Type B pancreatic cell (in vitro differentiated cells): ENCODE measurements around the gene KCNN3. TPM values are rescaled to one million over a fixed set of nuclear protein-coding genes. Genes with fewer than 3 reads are reported as not detected.

ENCODE experiments used
- DNase-seq: peaks from one replicate; pipeline ENCODE4 v3.0.0; 2021; ENCODE audit warnings: mixed read lengths; ENCODE audit not compliant: unreplicated experiment; ENCODE audit errors: extremely low spot score
- H3K27ac Mint-ChIP-seq: 2 replicates; pipeline ENCODE4 v1.8.0; 2021; ENCODE audit warnings: mild to moderate bottlenecking, mixed read lengths
- H3K27me3 Mint-ChIP-seq: 2 replicates; pipeline ENCODE4 v1.8.0; 2021; ENCODE audit warnings: mixed read lengths
- H3K36me3 Mint-ChIP-seq: 2 replicates; pipeline ENCODE4 v1.8.0; 2021; ENCODE audit warnings: mixed read lengths
- H3K4me1 Mint-ChIP-seq: one replicate; pipeline ENCODE4 v1.8.0; 2021; ENCODE audit warnings: mixed read lengths; ENCODE audit not compliant: unreplicated experiment
- H3K4me3 Mint-ChIP-seq: 2 replicates; pipeline ENCODE4 v1.8.0; 2021; ENCODE audit warnings: mild to moderate bottlenecking, mixed read lengths
- H3K9me3 Mint-ChIP-seq: 2 replicates; pipeline ENCODE4 v1.8.0; 2021; ENCODE audit warnings: mixed read lengths
- total RNA-seq: library from RNA; stranded (reverse); gene quantifications from 2 replicates; pipeline ENCODE4 v1.2.1, GENCODE V29; 2021; ENCODE audit warnings: low replicate concordance
- TF ChIP-seq, protein P1 (sequence below): fragments of 200-600 bp; sonication (generic); conservative IDR thresholded peaks from 2 replicates; pipeline ENCODE4 v1.5.0; 2021; ENCODE audit warnings: antibody characterized with exemption, mild to moderate bottlenecking

The KCNN3 gene
- total RNA-seq, 1 donor from 2014 or later: 3.8 TPM

DNA sequence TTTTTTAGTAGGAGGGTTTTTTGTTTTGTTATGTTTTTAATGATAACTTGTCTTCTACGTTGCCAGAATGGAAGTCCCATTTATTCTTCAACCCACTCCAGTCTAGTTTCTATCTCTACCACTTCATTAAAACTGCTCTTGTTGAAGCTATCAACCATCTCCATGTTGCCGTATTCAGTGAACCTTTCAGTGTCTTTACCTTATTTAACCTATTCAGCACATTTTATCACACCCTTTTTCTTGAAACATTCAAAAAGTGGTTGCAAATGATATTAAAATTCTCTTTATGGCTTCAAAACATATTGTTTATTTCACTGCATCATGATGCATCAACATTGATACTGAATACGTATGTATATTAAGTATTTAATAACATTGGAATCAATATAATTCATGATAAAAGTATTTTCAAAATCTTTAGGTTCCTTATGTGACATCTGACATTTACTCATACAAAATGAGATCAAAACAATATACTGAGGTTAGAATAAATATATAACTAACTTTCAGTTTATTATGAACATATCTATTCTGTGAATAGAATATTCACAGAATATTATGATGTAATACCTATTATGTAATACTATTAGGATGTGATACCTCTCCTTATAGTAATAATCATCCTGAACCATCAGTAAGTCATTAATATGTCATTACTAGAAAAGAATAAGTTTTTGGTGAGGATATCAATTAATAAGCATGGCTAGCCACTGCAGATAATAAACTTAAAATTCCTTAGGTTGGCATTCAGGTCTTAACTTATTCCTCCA, 210.1 kb downstream of the KCNN3 start:
- Mint-ChIP-seq H3K27ac (no peak overlapping the region), H3K36me3 (no peaks in the 10 kb centered on the region), H3K9me3 (no peaks in the 10 kb centered on the region), H3K4me3 (no peak overlapping the region), H3K27me3 (peaks cover 35% of the 10 kb centered on the region), H3K4me1 (no peaks in the 10 kb centered on the region)
- TF ChIP-seq, protein P1, sequence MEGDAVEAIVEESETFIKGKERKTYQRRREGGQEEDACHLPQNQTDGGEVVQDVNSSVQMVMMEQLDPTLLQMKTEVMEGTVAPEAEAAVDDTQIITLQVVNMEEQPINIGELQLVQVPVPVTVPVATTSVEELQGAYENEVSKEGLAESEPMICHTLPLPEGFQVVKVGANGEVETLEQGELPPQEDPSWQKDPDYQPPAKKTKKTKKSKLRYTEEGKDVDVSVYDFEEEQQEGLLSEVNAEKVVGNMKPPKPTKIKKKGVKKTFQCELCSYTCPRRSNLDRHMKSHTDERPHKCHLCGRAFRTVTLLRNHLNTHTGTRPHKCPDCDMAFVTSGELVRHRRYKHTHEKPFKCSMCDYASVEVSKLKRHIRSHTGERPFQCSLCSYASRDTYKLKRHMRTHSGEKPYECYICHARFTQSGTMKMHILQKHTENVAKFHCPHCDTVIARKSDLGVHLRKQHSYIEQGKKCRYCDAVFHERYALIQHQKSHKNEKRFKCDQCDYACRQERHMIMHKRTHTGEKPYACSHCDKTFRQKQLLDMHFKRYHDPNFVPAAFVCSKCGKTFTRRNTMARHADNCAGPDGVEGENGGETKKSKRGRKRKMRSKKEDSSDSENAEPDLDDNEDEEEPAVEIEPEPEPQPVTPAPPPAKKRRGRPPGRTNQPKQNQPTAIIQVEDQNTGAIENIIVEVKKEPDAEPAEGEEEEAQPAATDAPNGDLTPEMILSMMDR: no peak
- no peak for DNase-seq

DNA sequence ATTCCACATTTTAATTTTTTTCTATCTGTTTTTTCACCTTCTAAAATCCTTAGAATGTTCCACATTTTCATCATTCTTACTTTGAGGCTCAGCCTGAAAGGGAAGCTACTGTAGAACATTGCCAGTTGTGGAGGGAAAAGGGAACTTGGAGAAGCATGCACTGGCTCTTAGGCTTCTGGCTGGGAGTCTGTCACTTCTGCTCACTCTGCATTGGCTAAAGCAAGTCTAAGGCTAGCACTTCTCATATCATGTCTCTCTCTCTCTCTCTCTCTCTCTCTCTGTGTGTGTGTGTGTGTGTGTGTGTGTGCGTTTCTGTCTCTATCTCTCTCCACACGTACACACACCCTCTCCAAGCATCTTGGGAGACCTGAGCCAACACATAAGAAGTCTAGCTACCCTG, 212.5 kb downstream of the KCNN3 start:
- Mint-ChIP-seq H3K4me3 (no peak overlapping the region), H3K9me3 (no peaks in the 10 kb centered on the region), H3K4me1 (no peaks in the 10 kb centered on the region), H3K27ac (no peak overlapping the region), H3K27me3 (peaks cover 44% of the 10 kb centered on the region), H3K36me3 (no peaks in the 10 kb centered on the region)
- no peak for DNase-seq
- TF ChIP-seq, protein P1: no peak

DNA sequence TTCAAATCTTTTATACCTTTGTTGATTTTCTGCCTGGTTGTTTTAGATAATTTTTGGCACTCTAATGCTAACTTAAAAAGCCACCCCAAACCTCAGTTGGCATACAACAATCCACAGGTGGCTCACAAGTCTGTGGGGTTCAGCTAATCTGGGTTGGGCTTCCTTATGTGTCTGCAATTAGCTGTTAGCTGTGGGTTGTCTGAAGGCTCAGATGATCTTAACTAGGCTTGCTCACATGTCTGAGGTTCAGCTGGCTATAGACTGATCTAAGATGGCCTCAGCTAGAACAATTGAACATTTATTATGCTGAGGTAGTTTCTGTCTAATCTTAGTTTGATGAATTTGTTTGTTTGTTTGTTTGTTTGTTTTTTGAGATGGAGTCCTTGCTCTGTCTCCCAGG, 217.2 kb downstream of the KCNN3 start:
- Mint-ChIP-seq H3K36me3 (no peaks in the 10 kb centered on the region), H3K4me1 (no peaks in the 10 kb centered on the region), H3K9me3 (no peaks in the 10 kb centered on the region), H3K27ac (no peak overlapping the region), H3K27me3 (peaks cover 36% of the 10 kb centered on the region), H3K4me3 (no peak overlapping the region)
- TF ChIP-seq, protein P1: no peak
- DNase-seq: no peak

Other genes starting within 250 kb of the KCNN3 start
- 30.3 and 46.2 TPM in 2 replicates for gene PMVK, start 66.4 kb upstream of the KCNN3 start, total RNA-seq
- gene PBXIP1, start 85.8 kb upstream of the KCNN3 start, total RNA-seq: 57.3 and 65.8 TPM in 2 replicates
- 48.1 and 49.0 TPM in 2 replicates for gene PYGO2, start 91.5 kb upstream of the KCNN3 start, total RNA-seq
- 65.3 and 87.8 TPM in 2 replicates for gene SHC1, start 100.5 kb upstream of the KCNN3 start, total RNA-seq
- 58.8 and 119 TPM in 2 replicates for gene CKS1B, start 104.4 kb upstream of the KCNN3 start, total RNA-seq
- gene FLAD1, start 113.1 kb upstream of the KCNN3 start, total RNA-seq: 51.4 and 59.0 TPM in 2 replicates
- 0.52 and 1.1 TPM in 2 replicates for gene LENEP, start 123.3 kb upstream of the KCNN3 start, total RNA-seq
- gene ZBTB7B, start 132.5 kb upstream of the KCNN3 start, total RNA-seq: 38.1 and 75.9 TPM in 2 replicates
- gene DCST2, start 163.5 kb upstream of the KCNN3 start, total RNA-seq: 1.6 and 2.4 TPM in 2 replicates
- gene DCST1, start 163.5 kb upstream of the KCNN3 start, total RNA-seq: not detected in 2 replicates
- gene ADAM15, start 181.0 kb upstream of the KCNN3 start, total RNA-seq: 61.9 and 69.0 TPM in 2 replicates
- 21.2 and 22.1 TPM in 2 replicates for gene EFNA4, start 193.5 kb upstream of the KCNN3 start, total RNA-seq
- gene EFNA3, start 208.6 kb upstream of the KCNN3 start, total RNA-seq: 3.4 and 4.7 TPM in 2 replicates